ENCODE results near the gene SPATS2L. TPM values are rescaled to one million over a fixed set of nuclear protein-coding genes. Genes with fewer than 3 reads are reported as not detected.

The SPATS2L gene
- total and polyA plus RNA-seq, 12 donors, result 16.7 to 68.8 (median 43.6) TPM

DNA sequence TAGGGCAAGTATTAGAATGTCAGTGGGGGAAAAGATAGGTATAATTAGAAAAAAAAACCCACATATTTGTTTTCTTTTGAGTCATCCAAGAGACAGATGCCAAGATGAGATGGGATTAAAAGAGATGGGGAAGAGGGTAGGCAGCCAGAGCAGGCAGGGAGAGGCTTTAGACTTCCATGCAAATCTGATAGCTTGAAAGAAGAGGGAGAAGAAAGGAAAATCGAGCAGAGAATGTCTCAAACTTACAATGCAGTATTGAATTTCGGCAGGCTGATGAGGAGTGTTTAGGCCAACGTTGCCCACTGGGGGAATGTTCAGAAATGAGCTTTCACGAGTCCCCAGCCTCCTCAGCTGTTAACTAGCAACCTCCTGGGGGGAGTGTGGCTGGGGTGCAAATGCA is 91.3 kb downstream of the SPATS2L start:
- Histone ChIP-seq H3K27ac (no peak overlapping the region), H3K36me3 (replicated peaks in 1 of 2) (no peaks in the 10 kb centered on the region), H3K4me1 (replicated peaks in 1 of 2) (no peaks in the 10 kb centered on the region), H3K4me3 (no peak overlapping the region), H3K27me3 (no peaks in the 10 kb centered on the region), H3K9me3 (replicated peaks in 1 of 3) (no peaks in the 10 kb centered on the region)
- WGBS, 4 donors, result 73 to 84% (median 80%) methylated on average over 4 of the region's 4 CpGs
- no peak for TF ChIP-seq POLR2A (IDR thresholded peaks at IDR 0.05)
- TF ChIP-seq, protein P1, sequence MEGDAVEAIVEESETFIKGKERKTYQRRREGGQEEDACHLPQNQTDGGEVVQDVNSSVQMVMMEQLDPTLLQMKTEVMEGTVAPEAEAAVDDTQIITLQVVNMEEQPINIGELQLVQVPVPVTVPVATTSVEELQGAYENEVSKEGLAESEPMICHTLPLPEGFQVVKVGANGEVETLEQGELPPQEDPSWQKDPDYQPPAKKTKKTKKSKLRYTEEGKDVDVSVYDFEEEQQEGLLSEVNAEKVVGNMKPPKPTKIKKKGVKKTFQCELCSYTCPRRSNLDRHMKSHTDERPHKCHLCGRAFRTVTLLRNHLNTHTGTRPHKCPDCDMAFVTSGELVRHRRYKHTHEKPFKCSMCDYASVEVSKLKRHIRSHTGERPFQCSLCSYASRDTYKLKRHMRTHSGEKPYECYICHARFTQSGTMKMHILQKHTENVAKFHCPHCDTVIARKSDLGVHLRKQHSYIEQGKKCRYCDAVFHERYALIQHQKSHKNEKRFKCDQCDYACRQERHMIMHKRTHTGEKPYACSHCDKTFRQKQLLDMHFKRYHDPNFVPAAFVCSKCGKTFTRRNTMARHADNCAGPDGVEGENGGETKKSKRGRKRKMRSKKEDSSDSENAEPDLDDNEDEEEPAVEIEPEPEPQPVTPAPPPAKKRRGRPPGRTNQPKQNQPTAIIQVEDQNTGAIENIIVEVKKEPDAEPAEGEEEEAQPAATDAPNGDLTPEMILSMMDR (IDR thresholded peaks at IDR 0.05), result no peak
- intact Hi-C loops (cut with DNase I), result no loop called here
- no peak for DNase-seq

DNA sequence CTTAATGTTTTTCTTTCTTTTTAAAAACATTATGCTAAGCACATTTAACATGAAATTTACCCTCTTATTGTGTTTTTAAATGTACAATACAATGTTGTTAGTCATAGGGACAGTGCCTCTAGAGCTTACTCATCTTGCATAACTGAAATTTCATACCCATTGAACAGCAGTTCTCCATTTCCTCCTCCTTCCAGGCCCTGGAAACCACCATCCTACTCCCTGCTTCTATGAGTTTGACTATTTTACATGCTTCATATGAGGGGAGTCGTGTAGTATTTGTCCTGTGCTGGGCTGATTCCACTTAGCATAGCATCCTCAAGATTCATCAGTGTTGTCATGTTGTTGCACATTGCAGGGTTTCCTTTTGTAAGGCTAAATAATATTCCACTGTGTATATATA is 92.6 kb downstream of the SPATS2L start:
- no peak for DNase-seq
- TF ChIP-seq POLR2A (IDR thresholded peaks at IDR 0.05), result no peak
- TF ChIP-seq, protein P1 (IDR thresholded peaks at IDR 0.05), result no peak
- H3K9me3 ChIP-seq (replicated peaks in 1 of 3), result no peaks in the 10 kb centered on the region
- H3K27me3 ChIP-seq, result no peaks in the 10 kb centered on the region
- WGBS, 4 donors, result 89 to 100% (median 95%) methylated on average over 1 of the region's 1 CpG
- intact Hi-C loops (cut with DNase I), result no loop called here
- no peak overlapping the region for H3K4me3 ChIP-seq
- H3K4me1 ChIP-seq (replicated peaks in 1 of 2), result no peaks in the 10 kb centered on the region
- no peak overlapping the region for H3K27ac ChIP-seq
- no peaks in the 10 kb centered on the region for H3K36me3 ChIP-seq (replicated peaks in 1 of 2)

DNA sequence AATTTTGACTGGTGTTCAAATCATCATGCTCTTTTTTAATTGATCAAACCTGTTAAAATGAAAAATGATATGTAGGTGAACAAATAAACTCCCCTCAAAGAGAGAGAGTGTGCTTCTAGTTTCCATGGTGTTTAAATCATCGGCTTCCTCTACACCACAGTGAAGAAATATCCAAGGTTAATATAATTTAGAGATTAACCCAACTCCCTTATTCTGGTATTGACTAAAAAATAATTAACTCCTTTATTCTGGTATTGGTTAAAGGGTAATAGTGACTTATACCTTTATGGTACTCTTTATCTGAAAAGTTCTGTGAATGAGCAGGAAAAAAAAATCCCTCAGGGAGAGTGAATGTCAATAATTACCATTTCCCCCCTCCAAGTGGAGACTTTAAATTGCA is 93.1 kb downstream of the SPATS2L start:
- Histone ChIP-seq H3K4me1 (replicated peaks in 1 of 2) (peaks cover 0 to 1% of the 10 kb centered on the region in 2 donors), H3K4me3 (no peak overlapping the region), H3K27ac (no peak overlapping the region), H3K27me3 (no peaks in the 10 kb centered on the region), H3K9me3 (replicated peaks in 1 of 3) (no peaks in the 10 kb centered on the region), H3K36me3 (replicated peaks in 1 of 2) (no peaks in the 10 kb centered on the region)
- no peak for DNase-seq
- intact Hi-C loops (cut with DNase I), result no loop called here
- TF ChIP-seq POLR2A (IDR thresholded peaks at IDR 0.05), result no peak
- TF ChIP-seq, protein P1 (IDR thresholded peaks at IDR 0.05), result no peak
- 95 to 100% (median 96%) methylated on average over 1 of the region's 1 CpG for WGBS, 4 donors

DNA sequence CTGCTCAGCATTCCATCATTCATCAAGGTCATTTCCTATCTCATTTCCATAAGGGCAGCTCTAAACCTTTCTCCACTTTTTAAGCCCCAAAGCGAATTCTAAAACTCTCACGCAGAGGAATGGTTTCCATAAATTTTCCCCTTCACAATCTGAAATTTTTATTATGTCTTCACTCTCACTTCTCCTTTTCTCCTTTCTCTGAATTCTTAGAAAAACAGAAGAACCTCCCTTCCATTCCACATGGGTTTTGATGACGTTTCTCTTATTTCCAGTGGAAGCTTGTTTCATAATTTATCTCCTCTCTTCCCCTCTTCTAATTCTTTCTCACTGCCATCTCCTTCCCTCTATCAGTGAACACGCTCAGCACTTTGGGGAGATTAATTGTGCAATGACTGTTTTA is 97.3 kb downstream of the SPATS2L start:
- Histone ChIP-seq H3K9me3 (replicated peaks in 1 of 3) (no peaks in the 10 kb centered on the region), H3K4me3 (no peak overlapping the region), H3K36me3 (replicated peaks in 1 of 2) (no peaks in the 10 kb centered on the region), H3K4me1 (replicated peaks in 1 of 2) (peaks cover 11 to 36% of the 10 kb centered on the region in 2 donors), H3K27ac (no peak overlapping the region), H3K27me3 (no peaks in the 10 kb centered on the region)
- 74 to 81% (median 78%) methylated on average over 4 of the region's 4 CpGs for WGBS, 4 donors
- no peak for DNase-seq
- TF ChIP-seq, protein P1 (IDR thresholded peaks at IDR 0.05), result no peak
- no peak for TF ChIP-seq POLR2A (IDR thresholded peaks at IDR 0.05)
- intact Hi-C loops (cut with DNase I), result no loop called here

Measured in adrenal gland (tissue), 12 donors.